ENCODE measurements around the gene SLC39A3. TPM values are rescaled to one million over a fixed set of nuclear protein-coding genes. Genes with fewer than 3 reads are reported as not detected.

The SLC39A3 gene, protein sequence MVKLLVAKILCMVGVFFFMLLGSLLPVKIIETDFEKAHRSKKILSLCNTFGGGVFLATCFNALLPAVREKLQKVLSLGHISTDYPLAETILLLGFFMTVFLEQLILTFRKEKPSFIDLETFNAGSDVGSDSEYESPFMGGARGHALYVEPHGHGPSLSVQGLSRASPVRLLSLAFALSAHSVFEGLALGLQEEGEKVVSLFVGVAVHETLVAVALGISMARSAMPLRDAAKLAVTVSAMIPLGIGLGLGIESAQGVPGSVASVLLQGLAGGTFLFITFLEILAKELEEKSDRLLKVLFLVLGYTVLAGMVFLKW
- 10 to 100 TPM; 29.8 to 42.5 (median 36.2) TPM for total RNA-seq

GRCh38 chr19:2739602-2740313, at the start of gene SLC39A3:
TSS of gene SLC39A3 (minus strand) at chr19:2740017. CDS start at chr19:2737257, 2,760 bp downstream.
- peak; percentile 99 for DNase-seq (ENCODE audit: low spot score in 2 of 2)
- H3K27ac ChIP-seq: peak within 1 kb of the TSS in 2 of 4 donors; percentile 78 to 79
- 0 to 1% methylated on average over 24 to 52 of the region's 64 CpGs for WGBS, 2 donors
- peak; percentile 82 to 84 for TF ChIP-seq EP300 (IDR thresholded peaks at IDR 0.05)
- TF ChIP-seq CTCF (IDR thresholded peaks at IDR 0.05): peak; percentile 6 to 66 (median 33)
- TF ChIP-seq POLR2A (IDR thresholded peaks at IDR 0.05): no peak
- peak within 1 kb of the TSS; percentile 85 to 100 (median 92) for H3K4me3 ChIP-seq
- H3K27me3 ChIP-seq: peaks cover 0 to 5% of the 10 kb centered on the region in 2 donors
- H3K4me1 ChIP-seq: peaks cover 0 to 18% (median 5%) of the 10 kb centered on the region in 4 donors
- no peaks in the 10 kb centered on the region for H3K9me3 ChIP-seq
- H3K36me3 ChIP-seq: peaks cover 0 to 23% (median 0%) of the 10 kb centered on the region in 3 donors

- H3K27ac ChIP-seq: no peak overlapping the region
- no peak overlapping the region for H3K4me3 ChIP-seq
- TF ChIP-seq CTCF (IDR thresholded peaks at IDR 0.05) (no peak), EP300 (IDR thresholded peaks at IDR 0.05) (no peak), POLR2A (IDR thresholded peaks at IDR 0.05) (no peak)
- no peak for DNase-seq (ENCODE audit: low spot score in 2 of 2)
- H3K27me3 ChIP-seq: no peaks in the 10 kb centered on the region
- no peaks in the 10 kb centered on the region for H3K9me3 ChIP-seq
- 86 to 87% methylated on average over 5 of the region's 5 CpGs for WGBS, 2 donors
- H3K36me3 ChIP-seq: peaks cover 0 to 35% (median 0%) of the 10 kb centered on the region in 3 donors
- H3K4me1 ChIP-seq: peaks cover 0 to 31% (median 10%) of the 10 kb centered on the region in 4 donors
Measured at GRCh38 chr19:2788237-2788636, 48.4 kb upstream of the SLC39A3 start.

GRCh38 chr19:2787115-2787514, 47.3 kb upstream of the SLC39A3 start:
- TF ChIP-seq CTCF (IDR thresholded peaks at IDR 0.05) (no peak), EP300 (IDR thresholded peaks at IDR 0.05) (no peak)
- H3K27me3 ChIP-seq: no peaks in the 10 kb centered on the region
- no peak overlapping the region for H3K27ac ChIP-seq
- no peaks in the 10 kb centered on the region for H3K9me3 ChIP-seq
- DNase-seq (ENCODE audit: low spot score in 2 of 2): no peak
- peaks cover 0 to 36% (median 13%) of the 10 kb centered on the region in 4 donors for H3K4me1 ChIP-seq
- no peak overlapping the region for H3K4me3 ChIP-seq
- peaks cover 0 to 24% (median 0%) of the 10 kb centered on the region in 3 donors for H3K36me3 ChIP-seq
- 88 to 89% methylated on average over 8 of the region's 8 CpGs for WGBS, 2 donors

DNA sequence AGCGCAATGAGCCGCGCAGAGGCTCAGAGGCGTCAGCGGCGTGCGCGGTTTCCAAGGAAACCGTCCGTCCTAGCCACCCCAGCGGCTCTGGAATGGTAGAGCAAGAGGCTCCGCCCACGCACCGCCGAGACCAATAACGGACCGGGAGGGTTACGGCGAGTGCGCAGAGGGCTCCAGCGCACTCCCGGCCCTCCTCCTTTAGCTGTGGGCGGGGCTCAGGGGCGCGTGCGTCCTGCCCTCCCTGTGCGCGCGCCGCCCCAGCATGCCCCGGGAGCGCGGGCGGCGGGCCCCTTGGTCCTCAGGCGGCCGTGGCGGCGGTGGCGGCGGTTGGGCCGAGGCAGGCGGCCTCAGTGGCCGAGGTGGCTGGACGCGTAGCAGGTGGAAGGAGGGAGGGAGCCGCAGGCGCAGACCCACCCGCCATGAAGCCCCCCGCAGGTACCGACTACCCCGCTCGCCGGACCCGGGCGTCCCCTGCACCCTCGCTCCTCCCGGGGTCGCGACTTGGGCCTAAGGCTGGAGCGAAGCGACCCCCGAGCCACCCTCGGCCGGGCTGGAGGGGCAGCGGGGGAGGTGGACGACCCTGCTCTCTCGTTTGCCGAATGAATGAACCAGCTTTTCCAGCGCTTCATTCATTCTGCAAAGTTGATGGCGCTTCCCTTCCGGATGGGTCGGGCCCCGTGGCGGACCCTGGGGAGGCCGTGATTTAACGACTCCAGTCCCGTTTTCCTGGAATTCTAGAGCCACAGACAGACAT, 45.6 kb upstream of the SLC39A3 start, which contains the start of gene THOP1:
TSS of gene THOP1 (plus strand) at position 260 of the 754 bp plus-strand sequence. CDS start at position 420, 160 bp downstream.
- 0% methylated on average over 16 to 62 of the region's 78 CpGs for WGBS, 2 donors
- TF ChIP-seq EP300 (IDR thresholded peaks at IDR 0.05): peak; percentile 61 to 62
- peak in 1 of 2 donors; percentile 56 for TF ChIP-seq POLR2A (IDR thresholded peaks at IDR 0.05)
- TF ChIP-seq CTCF (IDR thresholded peaks at IDR 0.05): peak in 2 of 5 experiments; percentile 22 to 43
- H3K27me3 ChIP-seq: no peaks in the 10 kb centered on the region
- H3K9me3 ChIP-seq: no peaks in the 10 kb centered on the region
- H3K27ac ChIP-seq: peak within 1 kb of the TSS in 3 of 4 donors; percentile 77 to 87 (median 78)
- DNase-seq (ENCODE audit: low spot score in 2 of 2): peak; percentile 97 to 98
- peaks cover 0 to 7% (median 0%) of the 10 kb centered on the region in 3 donors for H3K36me3 ChIP-seq
- peaks cover 0 to 50% (median 29%) of the 10 kb centered on the region in 4 donors for H3K4me1 ChIP-seq
- H3K4me3 ChIP-seq: peak within 1 kb of the TSS; percentile 51 to 97 (median 84)
